DOHH2 (cell line): ENCODE data around the gene ARHGAP6.

Experiments used
- H3F3A ChIP-seq: fragments of 200-600 bp; sonication (generic), shearing (Covaris generic); 2 replicates; pipeline ENCODE4 v1.6.0; 2016; ENCODE audit warnings: antibody characterized with exemption, mild to moderate bottlenecking; ENCODE audit not compliant: control insufficient read depth, insufficient read depth
- H3K27ac ChIP-seq: fragments of 200-600 bp; sonication (generic); 2 replicates; pipeline ENCODE4 v1.5.1; 2014; ENCODE audit warnings: low read depth, mild to moderate bottlenecking, low read length, moderate library complexity
- H3K27me3 ChIP-seq: fragments of 200-600 bp; sonication (generic); 2 replicates; pipeline ENCODE4 v1.6.1; 2014; ENCODE audit warnings: mild to moderate bottlenecking, low read length, mixed read lengths; ENCODE audit not compliant: control insufficient read depth
- H3K36me3 ChIP-seq: fragments of 200-600 bp; sonication (generic); 2 replicates; pipeline ENCODE4 v1.6.1; 2014; ENCODE audit warnings: mild to moderate bottlenecking, low read length, moderate library complexity, mixed read lengths; ENCODE audit not compliant: control insufficient read depth
- H3K4me1 ChIP-seq: fragments of 200-600 bp; sonication (generic); 2 replicates; pipeline ENCODE4 v1.6.1; 2014; ENCODE audit warnings: mild to moderate bottlenecking, low read length, mixed read lengths; ENCODE audit not compliant: control insufficient read depth
- H3K4me2 ChIP-seq: fragments of 200-600 bp; sonication (generic); 2 replicates; pipeline ENCODE4 v1.6.0; 2014; ENCODE audit warnings: mild to moderate bottlenecking, low read length, moderate library complexity
- H3K4me3 ChIP-seq: fragments of 200-600 bp; sonication (generic); 2 replicates; pipeline ENCODE4 v1.5.1; 2014; ENCODE audit warnings: mild to moderate bottlenecking, low read length, mixed read lengths
- H3K79me2 ChIP-seq: fragments of 200-600 bp; sonication (generic); 2 replicates; pipeline ENCODE4 v1.6.1; 2014; ENCODE audit warnings: mild to moderate bottlenecking, low read length, mixed read lengths; ENCODE audit not compliant: control insufficient read depth
- H3K9me2 ChIP-seq: fragments of 200-600 bp; sonication (generic); replicated peaks from 2 replicates; pipeline ENCODE4 v1.6.1; 2014; ENCODE audit warnings: mild to moderate bottlenecking, low read length, mixed read lengths; ENCODE audit not compliant: control insufficient read depth
- H3K9me3 ChIP-seq: fragments of 200-600 bp; sonication (generic); 2 replicates; pipeline ENCODE4 v1.6.1; 2014; ENCODE audit warnings: antibody characterized with exemption, low read length, mixed read lengths; ENCODE audit not compliant: control insufficient read depth, insufficient read depth
- H4K20me1 ChIP-seq: fragments of 200-600 bp; sonication (generic); 2 replicates; pipeline ENCODE4 v1.6.0; 2014; ENCODE audit warnings: low read depth, mild to moderate bottlenecking, antibody characterized with exemption, low read length, moderate library complexity; ENCODE audit not compliant: control insufficient read depth, insufficient read depth
- EZH2phosphoT487 ChIP-seq: fragments of 200-600 bp; sonication (generic); IDR thresholded peaks from 2 replicates; pipeline ENCODE4 v1.6.1; 2017; ENCODE audit warnings: borderline replicate concordance, mild to moderate bottlenecking, antibody characterized with exemption, low read length, moderate library complexity, mixed read lengths
- TF ChIP-seq, protein P1 (sequence below): fragments of 200-600 bp; sonication (generic); IDR thresholded peaks from one replicate; pipeline ENCODE4 v1.5.1; 2014; ENCODE audit warnings: antibody characterized with exemption, mild to moderate bottlenecking, low read depth, low read length; ENCODE audit not compliant: poor library complexity, severe bottlenecking

Gene ARHGAP6

DNA sequence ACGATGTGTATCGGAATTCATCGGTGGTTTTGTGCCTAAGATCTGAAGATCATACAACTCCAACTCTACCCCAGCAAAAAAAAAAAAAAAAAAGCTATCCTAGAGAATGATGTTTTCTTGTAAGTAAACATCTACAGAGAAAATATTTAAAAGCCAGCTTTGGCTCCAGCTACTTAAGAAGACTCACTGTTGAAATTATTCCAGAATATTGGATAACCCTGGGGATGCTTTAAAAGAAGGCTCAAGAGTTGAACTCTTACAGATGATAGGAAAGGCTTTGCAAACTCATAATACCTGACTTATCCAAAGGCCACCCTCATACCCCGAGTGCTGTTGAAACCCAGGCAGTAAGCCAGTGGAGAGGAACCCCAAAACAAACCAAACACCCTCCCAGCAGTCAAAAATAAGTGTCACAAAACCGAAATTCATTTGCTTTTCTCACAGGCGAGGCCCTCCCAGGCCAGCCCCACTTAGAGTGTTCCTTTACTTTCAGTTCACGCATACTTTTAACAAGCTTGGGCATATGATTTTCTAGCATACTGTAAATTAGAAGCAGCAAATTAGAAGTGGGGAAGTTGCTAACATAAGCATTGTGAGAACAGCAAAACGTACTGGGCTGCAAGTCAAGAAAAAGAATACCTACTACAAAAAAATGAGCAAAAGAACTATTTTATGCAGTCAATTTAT is 375.2 kb downstream of the ARHGAP6 start:
- H3K27ac ChIP-seq: no peak overlapping the region
- H3K4me2 ChIP-seq: no peak overlapping the region
- H3K9me2 ChIP-seq: no peaks in the 10 kb centered on the region
- no peaks in the 10 kb centered on the region for H4K20me1 ChIP-seq
- H3K4me3 ChIP-seq: no peak overlapping the region
- H3F3A ChIP-seq: no peaks in the 10 kb centered on the region
- no peaks in the 10 kb centered on the region for H3K9me3 ChIP-seq
- TF ChIP-seq, protein P1, sequence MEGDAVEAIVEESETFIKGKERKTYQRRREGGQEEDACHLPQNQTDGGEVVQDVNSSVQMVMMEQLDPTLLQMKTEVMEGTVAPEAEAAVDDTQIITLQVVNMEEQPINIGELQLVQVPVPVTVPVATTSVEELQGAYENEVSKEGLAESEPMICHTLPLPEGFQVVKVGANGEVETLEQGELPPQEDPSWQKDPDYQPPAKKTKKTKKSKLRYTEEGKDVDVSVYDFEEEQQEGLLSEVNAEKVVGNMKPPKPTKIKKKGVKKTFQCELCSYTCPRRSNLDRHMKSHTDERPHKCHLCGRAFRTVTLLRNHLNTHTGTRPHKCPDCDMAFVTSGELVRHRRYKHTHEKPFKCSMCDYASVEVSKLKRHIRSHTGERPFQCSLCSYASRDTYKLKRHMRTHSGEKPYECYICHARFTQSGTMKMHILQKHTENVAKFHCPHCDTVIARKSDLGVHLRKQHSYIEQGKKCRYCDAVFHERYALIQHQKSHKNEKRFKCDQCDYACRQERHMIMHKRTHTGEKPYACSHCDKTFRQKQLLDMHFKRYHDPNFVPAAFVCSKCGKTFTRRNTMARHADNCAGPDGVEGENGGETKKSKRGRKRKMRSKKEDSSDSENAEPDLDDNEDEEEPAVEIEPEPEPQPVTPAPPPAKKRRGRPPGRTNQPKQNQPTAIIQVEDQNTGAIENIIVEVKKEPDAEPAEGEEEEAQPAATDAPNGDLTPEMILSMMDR: no peak
- TF ChIP-seq EZH2phosphoT487: no peak
- H3K79me2 ChIP-seq: no peaks in the 10 kb centered on the region
- no peaks in the 10 kb centered on the region for H3K36me3 ChIP-seq
- no peaks in the 10 kb centered on the region for H3K4me1 ChIP-seq
- no peaks in the 10 kb centered on the region for H3K27me3 ChIP-seq

DNA sequence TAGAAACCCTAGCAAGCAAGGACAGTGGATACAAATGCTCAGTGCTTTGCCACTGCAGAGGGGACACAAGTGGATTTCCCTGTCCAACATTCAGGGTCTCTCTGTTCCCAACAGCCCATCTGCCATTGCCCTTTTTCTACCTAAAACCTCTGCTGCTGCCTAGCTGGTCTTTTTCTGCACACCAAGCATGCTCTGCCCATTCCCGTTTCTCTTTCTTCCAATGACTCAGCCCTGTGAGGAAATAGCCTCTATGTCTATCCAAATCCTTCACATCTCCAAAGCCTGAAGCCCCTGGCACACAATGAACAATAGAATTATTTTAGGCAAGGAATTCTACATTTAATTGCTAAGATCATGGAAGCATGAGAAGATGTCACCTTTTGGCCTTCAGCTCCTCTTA is 378.2 kb downstream of the ARHGAP6 start:
- Histone ChIP-seq H3K79me2 (no peaks in the 10 kb centered on the region), H3K27me3 (no peaks in the 10 kb centered on the region), H3K9me3 (no peaks in the 10 kb centered on the region), H3K9me2 (no peaks in the 10 kb centered on the region), H3K4me3 (no peak overlapping the region), H3F3A (no peaks in the 10 kb centered on the region), H3K4me1 (no peaks in the 10 kb centered on the region), H3K4me2 (no peak overlapping the region), H3K27ac (no peak overlapping the region), H4K20me1 (no peaks in the 10 kb centered on the region), H3K36me3 (no peaks in the 10 kb centered on the region)
- TF ChIP-seq, protein P1: no peak
- no peak for TF ChIP-seq EZH2phosphoT487

DNA sequence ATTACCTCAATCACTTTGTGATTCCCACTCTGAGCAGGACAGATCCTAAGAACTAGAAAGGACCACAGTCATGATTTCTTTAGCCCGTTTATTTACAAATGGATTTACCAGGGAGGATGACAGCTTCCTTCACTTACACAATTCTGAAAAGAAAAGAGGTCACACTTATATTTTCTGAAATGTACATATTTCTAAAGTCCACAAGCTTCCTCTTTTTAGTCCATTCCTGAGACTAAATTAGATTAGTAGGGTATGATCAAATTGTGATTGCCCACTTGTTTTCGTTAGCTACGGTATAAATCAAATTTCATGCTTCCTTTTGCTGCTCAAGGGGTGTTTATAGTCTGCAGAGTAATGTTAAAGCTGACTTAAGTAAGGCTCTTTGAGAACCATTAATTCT is 380.1 kb downstream of the ARHGAP6 start:
- TF ChIP-seq, protein P1: no peak
- no peak for TF ChIP-seq EZH2phosphoT487
- Histone ChIP-seq H3K4me2 (no peak overlapping the region), H3K27ac (no peak overlapping the region), H3K4me3 (no peak overlapping the region), H3K4me1 (no peaks in the 10 kb centered on the region), H4K20me1 (no peaks in the 10 kb centered on the region), H3F3A (no peaks in the 10 kb centered on the region), H3K9me3 (no peaks in the 10 kb centered on the region), H3K36me3 (no peaks in the 10 kb centered on the region), H3K27me3 (no peaks in the 10 kb centered on the region), H3K79me2 (no peaks in the 10 kb centered on the region), H3K9me2 (no peaks in the 10 kb centered on the region)
